ENCODE results near the gene MBD1.
A peak's percentile ranks its signal among the peaks of the same experiment; 100 is the strongest.

Gene MBD1

DNA sequence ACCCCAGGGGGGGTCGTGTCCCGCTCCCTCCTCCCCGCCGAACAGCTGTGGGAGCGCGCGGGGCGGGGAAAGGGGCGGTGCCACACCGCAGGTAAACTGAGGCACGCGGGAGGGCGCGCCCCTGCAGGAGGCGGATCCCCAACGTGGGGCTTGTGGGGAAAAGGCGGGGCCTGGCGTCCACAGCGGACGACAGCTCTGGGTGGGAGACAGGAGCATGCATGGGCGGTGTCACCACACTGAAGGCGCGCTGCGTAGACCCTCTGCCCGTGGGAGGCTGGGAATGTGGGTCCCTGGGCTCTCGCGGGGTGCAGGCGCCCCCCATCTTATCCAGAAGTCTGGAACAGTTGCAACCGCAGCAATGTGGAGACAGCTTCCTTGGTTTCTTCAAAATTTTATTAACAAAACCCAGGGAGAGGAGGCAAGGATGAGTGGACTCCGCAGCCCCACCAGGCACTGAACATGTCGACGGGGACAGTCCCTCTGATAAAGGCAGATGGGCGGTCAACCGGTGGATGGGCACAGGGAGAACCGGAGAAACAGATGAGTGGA is 723 bp upstream of the MBD1 start:
- Histone ChIP-seq H3K4me3 (ENCODE audit: extremely low read depth, insufficient read depth, low read length, poor library complexity, severe bottlenecking) (peak overlapping the region; percentile 96), H3K27ac (ENCODE audit: low read depth, low read length, severe bottlenecking) (peak overlapping the region; percentile 88), H3K4me1 (ENCODE audit: control insufficient read depth, insufficient read depth, low read length, poor library complexity, severe bottlenecking) (peaks cover 6% of the 10 kb centered on the region), H3K9me3 (ENCODE audit: control insufficient read depth, low read length) (no peaks in the 10 kb centered on the region), H3K36me3 (ENCODE audit: control insufficient read depth, insufficient read depth, low read length) (peaks cover 70% of the 10 kb centered on the region)
- WGBS, 2 experiments (ENCODE audit: insufficient coverage in 2 of 2) = 51 to 61% methylated on average over 25 to 28 of the region's 35 CpGs

GRCh38 chr18:50280707-50281294 is 522 bp downstream of the MBD1 start:
- WGBS, 2 experiments (ENCODE audit: insufficient coverage in 2 of 2) = 2 to 3% methylated on average over 16 of the region's 16 CpGs
- Histone ChIP-seq H3K4me3 (ENCODE audit: extremely low read depth, insufficient read depth, low read length, poor library complexity, severe bottlenecking) (peak overlapping the region; percentile 96), H3K9me3 (ENCODE audit: control insufficient read depth, low read length) (no peaks in the 10 kb centered on the region), H3K4me1 (ENCODE audit: control insufficient read depth, insufficient read depth, low read length, poor library complexity, severe bottlenecking) (peaks cover 6% of the 10 kb centered on the region), H3K36me3 (ENCODE audit: control insufficient read depth, insufficient read depth, low read length) (peaks cover 79% of the 10 kb centered on the region), H3K27ac (ENCODE audit: low read depth, low read length, severe bottlenecking) (peak overlapping the region; percentile 88)

DNA sequence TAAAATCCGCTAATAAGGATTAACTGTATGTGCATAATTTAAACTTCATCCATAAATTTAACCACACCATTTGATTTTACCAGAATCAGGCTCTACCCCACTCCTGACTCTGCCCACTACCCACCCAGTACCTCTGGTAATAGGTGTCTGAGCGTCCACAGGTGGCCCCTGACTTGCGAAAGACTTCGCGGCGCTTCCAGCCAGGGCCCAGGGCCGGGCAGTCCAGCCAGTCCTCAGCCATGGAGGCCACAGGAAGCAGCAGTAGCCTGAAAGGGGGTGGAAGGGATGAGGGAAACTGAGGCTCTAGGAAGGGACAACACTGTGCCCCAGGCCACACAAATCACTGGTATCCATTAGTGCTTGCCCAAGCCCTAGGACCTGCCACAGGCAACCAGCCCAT is 1.6 kb downstream of the MBD1 start:
- no peaks in the 10 kb centered on the region for H3K9me3 ChIP-seq (ENCODE audit: control insufficient read depth, low read length)
- no peak overlapping the region for H3K27ac ChIP-seq (ENCODE audit: low read depth, low read length, severe bottlenecking)
- peaks cover 6% of the 10 kb centered on the region for H3K4me1 ChIP-seq (ENCODE audit: control insufficient read depth, insufficient read depth, low read length, poor library complexity, severe bottlenecking)
- WGBS, 2 experiments (ENCODE audit: insufficient coverage in 2 of 2) = 80 to 98% methylated on average over 2 to 5 of the region's 7 CpGs
- peaks cover 79% of the 10 kb centered on the region for H3K36me3 ChIP-seq (ENCODE audit: control insufficient read depth, insufficient read depth, low read length)
- no peak overlapping the region for H3K4me3 ChIP-seq (ENCODE audit: extremely low read depth, insufficient read depth, low read length, poor library complexity, severe bottlenecking)

DNA sequence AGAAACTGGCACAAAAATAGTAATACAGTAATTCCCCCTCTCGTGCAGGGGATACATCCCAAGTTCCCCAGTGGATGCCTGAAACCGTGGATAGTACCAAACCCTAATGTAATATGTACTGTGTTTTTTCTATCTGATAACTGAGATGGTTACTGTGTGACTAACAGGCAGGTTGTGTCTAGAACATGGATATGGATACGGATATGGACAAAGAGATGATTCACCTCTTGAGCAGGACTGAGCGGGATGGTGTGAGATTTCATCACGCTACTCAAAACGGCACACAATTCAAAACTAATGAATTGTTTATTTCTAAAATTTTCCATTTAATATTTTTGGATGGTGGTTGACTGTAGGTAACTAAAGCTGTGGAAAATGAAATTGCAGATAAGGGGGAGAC is 3.4 kb downstream of the MBD1 start:
- Histone ChIP-seq H3K4me1 (ENCODE audit: control insufficient read depth, insufficient read depth, low read length, poor library complexity, severe bottlenecking) (peaks cover 6% of the 10 kb centered on the region), H3K9me3 (ENCODE audit: control insufficient read depth, low read length) (no peaks in the 10 kb centered on the region), H3K36me3 (ENCODE audit: control insufficient read depth, insufficient read depth, low read length) (peaks cover 78% of the 10 kb centered on the region), H3K27ac (ENCODE audit: low read depth, low read length, severe bottlenecking) (no peak overlapping the region), H3K4me3 (ENCODE audit: extremely low read depth, insufficient read depth, low read length, poor library complexity, severe bottlenecking) (no peak overlapping the region)
- WGBS, 2 experiments (ENCODE audit: insufficient coverage in 2 of 2) = 83 to 100% methylated on average over 1 of the region's 6 CpGs

- H3K36me3 ChIP-seq (ENCODE audit: control insufficient read depth, insufficient read depth, low read length) = peaks cover 82% of the 10 kb centered on the region
- WGBS, 2 experiments (ENCODE audit: insufficient coverage in 2 of 2) = 98 to 100% methylated on average over 4 of the region's 4 CpGs
- no peak overlapping the region for H3K4me3 ChIP-seq (ENCODE audit: extremely low read depth, insufficient read depth, low read length, poor library complexity, severe bottlenecking)
- peaks cover 6% of the 10 kb centered on the region for H3K4me1 ChIP-seq (ENCODE audit: control insufficient read depth, insufficient read depth, low read length, poor library complexity, severe bottlenecking)
- H3K9me3 ChIP-seq (ENCODE audit: control insufficient read depth, low read length) = no peaks in the 10 kb centered on the region
- H3K27ac ChIP-seq (ENCODE audit: low read depth, low read length, severe bottlenecking) = no peak overlapping the region
Measured at GRCh38 chr18:50276452-50276851, 4.9 kb downstream of the MBD1 start.

GRCh38 chr18:50275503-50276036 is 5.8 kb downstream of the MBD1 start:
- Histone ChIP-seq H3K4me3 (ENCODE audit: extremely low read depth, insufficient read depth, low read length, poor library complexity, severe bottlenecking) (no peak overlapping the region), H3K27ac (ENCODE audit: low read depth, low read length, severe bottlenecking) (no peak overlapping the region), H3K4me1 (ENCODE audit: control insufficient read depth, insufficient read depth, low read length, poor library complexity, severe bottlenecking) (peaks cover 6% of the 10 kb centered on the region), H3K36me3 (ENCODE audit: control insufficient read depth, insufficient read depth, low read length) (peaks cover 91% of the 10 kb centered on the region), H3K9me3 (ENCODE audit: control insufficient read depth, low read length) (no peaks in the 10 kb centered on the region)
- 95 to 97% methylated on average over 16 to 17 of the region's 19 CpGs for WGBS, 2 experiments (ENCODE audit: insufficient coverage in 2 of 2)

- Histone ChIP-seq H3K4me1 (ENCODE audit: control insufficient read depth, insufficient read depth, low read length, poor library complexity, severe bottlenecking) (peaks cover 4% of the 10 kb centered on the region), H3K36me3 (ENCODE audit: control insufficient read depth, insufficient read depth, low read length) (peaks cover 94% of the 10 kb centered on the region)
- WGBS, 2 experiments (ENCODE audit: insufficient coverage in 2 of 2) = 91 to 98% methylated on average over 7 to 8 of the region's 10 CpGs
Measured at GRCh38 chr18:50274941-50275340, 6.4 kb downstream of the MBD1 start.

DNA sequence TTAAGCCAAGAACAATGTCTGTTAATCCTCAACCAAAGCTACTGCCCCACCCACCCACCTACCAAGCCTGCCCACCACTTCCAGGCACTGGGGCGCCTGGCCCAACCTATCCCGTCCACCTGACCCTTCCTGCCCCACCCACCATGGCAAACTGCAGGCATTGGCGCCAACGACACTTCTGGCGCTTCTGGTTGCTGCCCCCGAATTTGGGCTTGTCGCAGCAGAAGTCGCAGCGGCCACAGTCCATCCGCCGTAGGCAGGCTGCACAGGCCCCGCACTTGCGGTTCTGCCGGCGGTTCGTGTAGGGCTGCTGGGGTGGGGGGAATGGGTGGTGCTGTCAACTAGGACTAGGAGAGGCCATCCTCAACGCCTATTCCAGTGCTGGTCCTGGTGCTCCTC is 7.3 kb downstream of the MBD1 start:
- Histone ChIP-seq H3K36me3 (ENCODE audit: control insufficient read depth, insufficient read depth, low read length) (peaks cover 94% of the 10 kb centered on the region), H3K27ac (ENCODE audit: low read depth, low read length, severe bottlenecking) (no peak overlapping the region), H3K4me3 (ENCODE audit: extremely low read depth, insufficient read depth, low read length, poor library complexity, severe bottlenecking) (no peak overlapping the region), H3K9me3 (ENCODE audit: control insufficient read depth, low read length) (no peaks in the 10 kb centered on the region), H3K4me1 (ENCODE audit: control insufficient read depth, insufficient read depth, low read length, poor library complexity, severe bottlenecking) (peaks cover 3% of the 10 kb centered on the region)
- 95 to 98% methylated on average over 13 to 16 of the region's 17 CpGs for WGBS, 2 experiments (ENCODE audit: insufficient coverage in 2 of 2)

More at GRCh38 chr18:50274941-50275340, 6.4 kb downstream of the MBD1 start:
- Histone ChIP-seq H3K27ac (ENCODE audit: low read depth, low read length, severe bottlenecking) (no peak overlapping the region), H3K4me3 (ENCODE audit: extremely low read depth, insufficient read depth, low read length, poor library complexity, severe bottlenecking) (no peak overlapping the region), H3K9me3 (ENCODE audit: control insufficient read depth, low read length) (no peaks in the 10 kb centered on the region)

DNA sequence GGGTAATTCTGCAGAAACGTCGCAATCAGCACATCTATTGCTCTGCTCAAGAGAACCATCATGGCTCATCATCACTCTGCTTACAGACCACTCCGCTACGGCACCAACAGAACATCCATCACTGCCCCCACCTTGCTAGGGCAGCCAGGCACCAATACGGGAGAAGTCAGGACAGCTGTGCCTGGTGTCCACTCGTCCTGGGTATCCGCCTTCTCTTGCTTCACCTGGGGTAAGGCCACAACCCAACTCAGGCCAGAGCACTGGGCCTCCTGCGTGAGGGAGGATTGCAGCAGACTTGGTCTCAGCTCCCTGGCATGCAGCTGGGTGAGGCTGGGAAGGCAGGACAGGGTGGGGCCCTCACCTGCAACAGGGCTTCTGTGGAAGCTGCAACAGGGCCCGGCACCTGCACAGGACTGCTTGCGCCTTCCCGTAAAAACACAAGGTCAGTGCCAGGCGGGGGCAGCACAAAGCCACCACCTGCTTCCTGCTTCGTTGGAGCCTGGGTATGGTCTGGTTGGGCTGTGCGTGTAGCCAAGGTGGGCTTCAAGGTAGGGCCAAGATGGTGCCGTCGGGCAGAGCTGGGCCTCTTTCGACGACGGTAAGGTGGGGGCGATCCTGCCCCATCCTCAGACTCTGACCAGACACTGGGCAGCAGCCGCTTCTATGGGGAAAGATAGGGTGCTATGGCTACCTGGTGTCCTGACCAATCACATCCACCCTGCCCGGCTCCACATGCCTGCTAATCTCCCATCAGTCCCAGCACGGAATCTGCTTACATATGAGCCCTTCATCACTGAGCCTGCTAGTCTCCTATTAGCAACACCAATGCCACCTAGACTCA is 7.9 kb downstream of the MBD1 start:
- Histone ChIP-seq H3K4me3 (ENCODE audit: extremely low read depth, insufficient read depth, low read length, poor library complexity, severe bottlenecking) (no peak overlapping the region), H3K9me3 (ENCODE audit: control insufficient read depth, low read length) (no peaks in the 10 kb centered on the region), H3K36me3 (ENCODE audit: control insufficient read depth, insufficient read depth, low read length) (peaks cover 95% of the 10 kb centered on the region), H3K4me1 (ENCODE audit: control insufficient read depth, insufficient read depth, low read length, poor library complexity, severe bottlenecking) (no peaks in the 10 kb centered on the region), H3K27ac (ENCODE audit: low read depth, low read length, severe bottlenecking) (no peak overlapping the region)
- WGBS, 2 experiments (ENCODE audit: insufficient coverage in 2 of 2) = 95% methylated on average over 15 to 22 of the region's 23 CpGs

GRCh38 chr18:50272568-50272967 is 8.8 kb downstream of the MBD1 start:
- Histone ChIP-seq H3K9me3 (ENCODE audit: control insufficient read depth, low read length) (no peaks in the 10 kb centered on the region), H3K4me1 (ENCODE audit: control insufficient read depth, insufficient read depth, low read length, poor library complexity, severe bottlenecking) (no peaks in the 10 kb centered on the region), H3K4me3 (ENCODE audit: extremely low read depth, insufficient read depth, low read length, poor library complexity, severe bottlenecking) (no peak overlapping the region), H3K27ac (ENCODE audit: low read depth, low read length, severe bottlenecking) (no peak overlapping the region), H3K36me3 (ENCODE audit: control insufficient read depth, insufficient read depth, low read length) (peaks cover 94% of the 10 kb centered on the region)
- 84 to 100% methylated on average over 3 to 4 of the region's 5 CpGs for WGBS, 2 experiments (ENCODE audit: insufficient coverage in 2 of 2)
